Brain pericyte (primary cell): Measurements from ENCODE around the gene RBCK1.

ENCODE experiments used
- DNase-seq: peaks from one replicate; pipeline ENCODE4 v3.0.0-alpha.2; 2012; ENCODE audit warnings: low read depth, low spot score

RBCK1 gene

DNA sequence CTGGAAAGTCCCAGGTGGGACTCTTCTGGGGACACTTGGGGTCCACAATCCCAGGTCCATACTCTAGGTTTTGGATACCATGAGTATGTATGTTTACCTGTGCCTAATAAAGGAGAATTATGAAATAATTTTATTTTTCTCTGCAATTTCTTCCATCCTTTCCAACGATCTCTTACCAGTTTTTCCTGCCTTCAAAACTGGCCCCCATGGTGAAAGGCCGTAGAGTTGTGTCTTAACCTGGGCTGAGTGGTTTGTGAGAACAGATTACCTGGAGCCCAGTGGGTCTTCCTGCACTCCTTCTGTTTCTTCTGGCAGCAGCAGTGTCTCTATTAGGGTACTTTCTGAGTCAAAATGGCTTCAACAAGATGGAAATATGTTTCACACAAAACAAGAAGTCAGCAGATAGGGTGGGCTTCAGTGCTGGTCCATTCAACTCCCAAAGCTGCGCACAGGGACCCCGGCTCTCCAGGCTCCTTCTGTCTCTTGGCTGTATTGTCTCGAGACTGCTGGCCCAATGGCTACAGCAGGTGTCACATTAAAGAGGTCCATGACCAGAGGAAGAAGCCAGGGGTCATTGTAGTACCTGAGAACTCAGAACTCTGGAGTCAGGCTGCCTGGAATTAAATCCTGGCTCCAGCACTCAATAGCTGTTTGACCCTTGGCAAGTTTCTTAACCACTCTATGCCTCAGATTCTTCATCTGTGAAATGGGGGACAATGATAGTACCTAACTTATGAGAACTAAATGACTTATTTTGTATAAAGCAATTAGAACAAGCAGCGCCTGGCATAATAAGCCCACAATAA lies 10.5 kb upstream of the RBCK1 start:
- no peak for DNase-seq

GRCh38 chr20:399182-399707 lies 8.9 kb upstream of the RBCK1 start:
- no peak for DNase-seq

DNA sequence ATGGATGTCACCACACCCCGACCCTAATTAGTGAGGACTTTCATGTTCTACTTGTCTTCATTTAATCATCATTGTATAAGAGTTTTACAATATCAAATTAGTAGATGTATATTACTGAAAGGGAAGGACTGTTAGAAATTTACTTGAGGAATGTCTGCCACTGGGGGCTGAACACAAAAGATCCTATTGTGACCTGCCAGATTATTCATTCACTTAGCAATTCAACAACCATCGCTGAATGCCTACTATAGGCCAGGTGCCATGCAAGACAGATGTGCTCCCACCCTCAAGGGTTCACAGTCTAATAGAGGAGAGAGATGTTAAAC lies 8.0 kb upstream of the RBCK1 start:
- DNase-seq: no peak

DNA sequence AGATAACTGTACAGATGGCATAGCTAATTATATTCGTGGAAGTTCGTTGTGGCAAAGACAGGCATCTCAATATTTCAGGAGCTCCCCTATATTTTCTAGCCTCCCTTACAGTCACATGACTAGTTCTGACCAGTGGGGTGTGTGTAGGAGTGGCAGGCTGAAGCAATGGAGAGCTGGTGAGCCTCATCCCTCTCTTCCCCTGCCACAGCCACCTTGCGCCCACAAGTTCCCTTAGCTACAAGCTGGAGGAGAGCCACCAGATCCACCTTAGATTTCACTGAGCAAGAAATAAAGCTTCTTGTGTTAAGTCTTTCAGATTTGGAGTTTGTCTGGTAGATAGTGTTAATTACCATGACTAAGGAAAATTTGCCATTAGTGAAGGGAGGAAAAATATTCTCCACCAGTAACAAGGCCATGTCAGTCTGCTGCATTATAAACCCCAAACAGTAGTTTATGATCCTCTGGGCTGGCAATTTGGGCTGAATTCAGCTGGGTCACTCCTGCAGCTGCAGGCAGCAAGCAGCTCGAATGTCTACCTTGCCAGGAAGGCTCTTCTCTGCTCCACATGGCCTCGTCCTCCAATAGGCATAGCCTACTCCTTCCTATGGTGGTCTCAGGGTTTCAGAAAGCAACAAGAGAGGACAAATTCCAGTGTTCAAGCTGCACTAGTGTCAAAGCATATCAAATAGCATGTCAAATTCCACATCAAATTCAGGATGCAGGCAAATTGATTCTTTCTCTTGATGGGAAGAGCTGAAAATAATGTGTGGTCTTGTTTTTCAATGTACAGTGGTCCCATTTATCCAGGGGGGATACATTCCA lies 7.4 kb upstream of the RBCK1 start:
- DNase-seq: no peak

GRCh38 chr20:401682-402495 lies 6.2 kb upstream of the RBCK1 start:
- DNase-seq: no peak

GRCh38 chr20:402496-402885 lies 5.6 kb upstream of the RBCK1 start:
- no peak for DNase-seq

DNA sequence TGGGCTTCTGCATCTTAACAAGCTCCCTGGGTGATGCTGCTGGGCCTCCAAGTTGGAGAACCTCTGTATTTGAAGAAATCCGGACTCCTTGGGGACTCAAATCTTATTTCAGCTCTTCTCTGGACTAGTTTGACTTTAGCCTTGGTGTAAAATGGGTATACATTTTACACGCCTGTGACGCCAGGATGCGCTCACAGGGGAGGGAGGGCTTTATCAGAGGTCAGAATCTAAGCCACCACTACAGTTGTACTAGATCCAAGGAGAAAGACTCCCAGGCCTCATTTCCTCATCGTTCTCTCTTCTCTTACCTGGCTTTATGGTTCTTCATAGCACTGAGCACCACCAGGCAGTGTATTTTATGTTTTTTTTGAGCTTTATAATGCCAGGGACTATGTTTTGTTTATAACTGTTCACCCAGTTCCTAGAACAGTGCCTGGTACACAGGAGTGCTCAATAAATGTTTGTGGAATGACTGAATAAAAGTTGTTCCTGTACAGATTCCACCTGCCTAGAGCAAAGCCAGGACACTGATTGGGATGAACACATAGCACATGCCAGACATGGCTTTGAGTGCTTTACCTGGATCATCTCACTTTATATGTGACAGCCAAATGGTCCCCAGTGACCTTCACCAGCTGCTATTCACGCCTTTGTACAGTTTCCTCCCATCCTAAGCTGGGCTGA lies 5.1 kb upstream of the RBCK1 start:
- DNase-seq: no peak

DNA sequence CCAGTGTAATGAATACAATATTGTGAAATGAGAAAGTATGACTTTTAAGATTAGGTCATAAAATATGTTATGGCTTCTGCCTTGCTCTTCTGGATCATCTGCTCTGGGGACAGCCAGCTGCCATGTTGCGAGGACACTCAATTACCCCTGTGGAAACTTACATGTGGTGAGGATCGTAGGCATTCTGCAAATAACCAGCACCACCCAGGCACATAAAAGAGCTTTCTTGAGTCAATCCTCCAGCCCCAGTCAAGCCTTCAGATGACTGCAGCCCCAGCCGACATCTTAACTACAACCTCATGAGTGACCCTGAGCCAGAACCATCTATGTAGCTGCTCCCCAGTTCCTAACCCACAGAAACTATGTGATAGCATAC lies 4.5 kb upstream of the RBCK1 start:
- no peak for DNase-seq

DNA sequence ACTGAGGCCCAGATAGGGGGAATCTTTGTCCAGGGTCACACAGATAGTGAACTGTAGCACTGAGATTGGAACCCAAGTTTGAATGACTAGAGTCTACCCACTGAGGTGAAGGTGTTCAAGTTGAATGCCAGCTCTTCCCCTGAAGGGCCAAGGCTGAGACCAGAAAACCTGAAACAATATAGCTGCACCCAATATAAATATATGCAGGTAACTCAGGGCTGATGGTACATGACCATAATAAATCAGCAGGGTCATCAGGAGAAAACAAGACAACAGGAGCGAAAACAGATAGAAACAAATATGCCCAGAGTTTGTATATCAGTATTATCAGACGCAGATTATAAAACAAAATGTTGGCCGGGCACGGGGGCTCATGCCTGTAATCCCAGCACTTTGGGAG lies 4.0 kb upstream of the RBCK1 start:
- no peak for DNase-seq

- no peak for DNase-seq
These were observed 1.6 kb upstream of the RBCK1 start for GRCh38 chr20:406200-407132.

DNA sequence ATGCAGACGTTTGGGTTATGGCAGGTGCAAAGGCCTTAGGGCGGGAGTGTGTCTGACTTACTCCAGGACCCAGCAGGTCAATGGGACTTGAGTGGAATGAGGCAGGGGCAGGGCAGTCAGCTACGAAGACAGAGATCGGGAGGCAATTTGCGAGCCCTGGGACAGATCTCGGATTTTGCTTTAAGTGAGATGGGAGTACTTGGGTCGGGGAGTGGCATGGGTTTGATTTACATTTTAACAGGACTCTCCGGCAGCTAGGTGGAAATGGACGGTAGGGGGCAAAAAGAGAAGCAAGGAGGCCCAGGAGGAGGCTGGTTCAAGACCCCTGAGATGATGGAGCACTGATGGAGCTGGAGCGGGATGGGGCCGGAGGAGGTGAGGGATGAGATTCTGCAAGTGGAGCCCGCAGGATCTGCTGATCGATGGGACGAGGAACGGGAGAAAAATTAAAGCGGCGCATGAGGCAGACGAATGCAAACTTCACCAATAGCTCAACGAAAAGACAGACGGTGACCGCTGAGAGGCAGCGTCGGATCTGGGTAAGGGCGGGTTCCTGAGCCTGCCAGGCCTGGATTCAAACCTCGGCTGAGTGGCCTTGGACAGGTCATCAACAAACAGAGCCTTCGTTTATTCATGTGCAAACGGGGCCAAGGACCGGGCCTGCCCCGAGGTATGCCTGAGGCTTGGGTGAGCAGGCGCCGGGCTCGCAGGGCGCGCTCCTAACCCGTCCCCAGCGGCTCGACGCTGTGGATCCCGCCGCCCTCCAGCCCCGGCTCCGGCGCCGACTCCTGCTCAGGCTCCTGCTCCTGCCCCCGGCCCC lies 756 bp upstream of the RBCK1 start:
- peak; percentile 59 for DNase-seq

GRCh38 chr20:408843-409696 lies 971 bp downstream of the RBCK1 start:
- no peak for DNase-seq

GRCh38 chr20:409697-410559 lies 1.8 kb downstream of the RBCK1 start:
- no peak for DNase-seq

DNA sequence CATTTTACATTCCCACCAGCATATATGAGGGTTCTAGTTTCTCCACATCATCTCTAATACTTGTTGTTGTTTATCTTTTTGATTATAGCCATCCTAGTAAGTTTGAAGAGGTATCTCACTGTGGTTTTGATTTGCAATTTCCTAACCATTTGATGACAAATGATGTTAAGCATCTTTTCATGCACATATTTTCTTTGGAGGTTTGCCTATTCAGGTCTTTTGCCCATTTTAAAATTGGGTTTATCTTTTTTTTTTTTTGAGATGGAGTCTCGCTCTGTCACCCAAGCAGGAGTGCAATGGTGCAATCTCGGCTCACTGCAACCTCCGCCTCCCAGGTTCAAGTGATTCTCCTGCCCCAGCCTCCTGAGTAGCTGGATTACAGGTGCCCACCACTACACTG lies 4.0 kb downstream of the RBCK1 start:
- DNase-seq: no peak

DNA sequence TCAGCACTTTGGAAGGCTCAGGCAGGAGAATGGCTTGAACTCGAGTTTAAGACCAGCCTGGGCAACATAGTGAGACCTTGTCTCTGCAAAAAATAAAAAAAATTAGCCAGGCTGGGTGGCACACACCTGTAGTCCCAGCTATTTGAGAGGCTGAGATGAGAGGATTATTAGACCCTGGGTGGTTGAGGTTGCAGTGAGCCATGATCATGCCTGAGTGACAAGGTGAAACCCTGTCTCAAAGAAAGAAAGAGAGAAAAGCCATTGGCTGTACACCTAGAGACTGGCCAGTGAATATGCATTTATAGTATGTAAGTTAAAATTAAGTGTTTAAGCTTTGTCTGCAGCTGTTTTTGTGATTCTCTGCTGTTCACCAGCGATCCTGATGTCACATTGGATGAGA lies 6.1 kb downstream of the RBCK1 start:
- no peak for DNase-seq

- no peak for DNase-seq
These were observed 7.8 kb downstream of the RBCK1 start for GRCh38 chr20:415820-416322.
